GM23248 (cell line): ENCODE measurements around the gene GYS1. TPM values are rescaled to one million over a fixed set of nuclear protein-coding genes. Genes with fewer than 3 reads are reported as not detected.

Experiments
- DNase-seq: peaks from one replicate; pipeline ENCODE4 v3.0.0-alpha.2; 2015
- H2AFZ ChIP-seq: fragments of 200-600 bp; sonication (generic); 2 replicates; pipeline ENCODE4 v1.6.1; 2016; ENCODE audit warnings: antibody characterized with exemption
- H3F3A ChIP-seq: fragments of 200-600 bp; sonication (generic); 2 replicates; pipeline ENCODE4 v1.6.1; 2016; ENCODE audit warnings: mild to moderate bottlenecking, antibody characterized with exemption, mixed run types; ENCODE audit not compliant: insufficient read depth
- H3K27ac ChIP-seq: fragments of 200-600 bp; sonication (generic); 2 replicates; pipeline ENCODE4 v1.5.1; 2016; ENCODE audit warnings: mild to moderate bottlenecking
- H3K27me3 ChIP-seq: fragments of 200-600 bp; sonication (generic); replicated peaks from 2 replicates; pipeline ENCODE4 v1.6.1; 2016; ENCODE audit warnings: mild to moderate bottlenecking; ENCODE audit not compliant: insufficient read depth
- H3K36me3 ChIP-seq: fragments of 200-600 bp; sonication (generic); 2 replicates; pipeline ENCODE4 v1.6.1; 2016; ENCODE audit warnings: low read depth, mild to moderate bottlenecking
- H3K4me1 ChIP-seq: fragments of 200-600 bp; sonication (generic); 2 replicates; pipeline ENCODE4 v1.6.1; 2016; ENCODE audit warnings: mild to moderate bottlenecking; ENCODE audit not compliant: insufficient read depth
- H3K4me2 ChIP-seq: fragments of 200-600 bp; sonication (generic); one replicate; pipeline ENCODE4 v1.6.1; 2016; ENCODE audit warnings: mild to moderate bottlenecking; ENCODE audit not compliant: unreplicated experiment
- H3K4me3 ChIP-seq: fragments of 200-600 bp; sonication (generic); 2 replicates; pipeline ENCODE4 v1.5.1; 2016; ENCODE audit warnings: mild to moderate bottlenecking
- H3K79me2 ChIP-seq: fragments of 200-600 bp; sonication (generic); 2 replicates; pipeline ENCODE4 v1.6.1; 2016; ENCODE audit warnings: mild to moderate bottlenecking; ENCODE audit not compliant: insufficient read depth
- H3K9ac ChIP-seq: fragments of 200-600 bp; sonication (generic); 2 replicates; pipeline ENCODE4 v1.6.1; 2016; ENCODE audit warnings: mild to moderate bottlenecking
- H3K9me2 ChIP-seq: fragments of 200-600 bp; sonication (generic); 2 replicates; pipeline ENCODE4 v1.6.1; 2016; ENCODE audit warnings: mixed run types, mild to moderate bottlenecking, moderate library complexity; ENCODE audit not compliant: insufficient read depth
- H3K9me3 ChIP-seq: fragments of 200-600 bp; sonication (generic); one replicate; pipeline ENCODE4 v1.6.1; 2017; ENCODE audit warnings: low read depth
- H4K20me1 ChIP-seq: fragments of 200-600 bp; sonication (generic); 2 replicates; pipeline ENCODE4 v1.6.0; 2016; ENCODE audit not compliant: insufficient read depth
- EZH2 ChIP-seq: fragments of 200-600 bp; sonication (generic); IDR thresholded peaks from 2 replicates; pipeline ENCODE4 v1.6.1; 2018; ENCODE audit warnings: antibody characterized with exemption, mild to moderate bottlenecking; ENCODE audit not compliant: insufficient read depth, poor library complexity, severe bottlenecking
- EZH2phosphoT487 ChIP-seq: fragments of 200-600 bp; sonication (generic); IDR thresholded peaks from 2 replicates; pipeline ENCODE4 v1.6.1; 2018; ENCODE audit warnings: antibody characterized with exemption, moderate library complexity, mild to moderate bottlenecking, low read depth; ENCODE audit not compliant: insufficient read depth
- WGBS, 2 experiments: methylation state at CpG; one replicate each; pipeline ENCODE4 v1.1.6; 2015 to 2017; ENCODE audit warnings: low lambda C conversion rate in 2 of 2, low coverage in 1 of 2; ENCODE audit errors: missing lambda C conversion rate in 2 of 2; 5-methylcytosine and 5-hydroxymethylcytosine counted together
- in situ Hi-C: fragments of 300-500 bp; cut with MboI; formaldehyde crosslinking; loops from 2 replicates; pipeline ENCODE4 v1.15.0; 2020
- polyA plus RNA-seq: library from polyadenylated mRNA; unstranded; fragments of >200 nt; fragmentation: Nextera tagmentation; extraction: Ambion mirVana; gene quantifications from 2 replicates; pipeline ENCODE4 v1.2.1, GENCODE V29; 2016
- total RNA-seq: library from RNA; depleted of rRNA; stranded (reverse); fragments of >200 nt; shearing (Covaris generic); gene quantifications from 2 replicates; pipeline ENCODE4 v1.2.3, GENCODE V29; 2014

The GYS1 gene
- total and polyA plus RNA-seq, 2 experiments from 2014 or later = 78.4 to 85.6 TPM

DNA sequence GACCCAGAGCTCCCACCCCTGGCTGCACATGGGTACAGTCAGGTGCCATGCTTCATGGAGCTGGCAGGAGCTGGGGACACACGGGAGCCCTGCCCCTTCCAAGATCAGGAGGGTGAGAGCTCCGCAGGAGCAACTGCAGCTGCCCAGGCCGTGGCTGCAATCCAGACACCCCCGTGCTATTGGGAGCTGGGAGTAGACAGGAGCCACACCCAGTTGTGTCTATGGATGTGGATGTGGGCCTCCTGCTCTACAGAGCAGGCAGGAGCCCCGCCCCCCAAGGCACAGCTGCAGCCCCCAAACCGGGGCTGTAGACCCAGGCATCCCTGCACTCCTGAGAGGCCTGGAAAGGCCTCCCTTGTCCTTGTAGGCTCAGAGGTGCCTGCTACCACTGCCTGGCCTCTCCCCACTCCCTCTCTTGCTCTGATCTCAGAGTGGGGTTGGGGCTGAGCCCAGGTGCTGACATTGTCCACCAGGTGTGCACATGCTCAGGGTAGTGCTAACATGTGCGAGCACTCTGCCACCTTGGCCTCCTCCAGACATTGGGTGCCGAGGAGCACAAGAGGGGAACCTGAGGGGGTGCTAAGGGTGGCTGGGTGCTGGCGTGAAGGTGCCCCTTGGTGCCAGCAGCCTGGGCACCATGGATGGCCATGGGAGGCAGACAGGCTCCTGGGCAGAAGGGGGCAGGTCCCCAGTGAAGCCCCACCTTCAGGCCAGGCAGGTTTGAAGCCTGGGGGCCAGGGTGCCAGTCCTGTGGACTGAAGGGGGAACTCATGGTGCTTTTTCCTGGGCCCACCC lies 46.4 kb downstream of the GYS1 start:
- Histone ChIP-seq H3K4me1 (no peaks in the 10 kb centered on the region), H2AFZ (no peak overlapping the region), H3K9me3 (no peaks in the 10 kb centered on the region), H3K9ac (no peak overlapping the region), H3K4me2 (no peak overlapping the region), H4K20me1 (no peaks in the 10 kb centered on the region), H3K9me2 (no peaks in the 10 kb centered on the region), H3K36me3 (no peaks in the 10 kb centered on the region), H3K27ac (no peak overlapping the region), H3K27me3 (no peaks in the 10 kb centered on the region), H3F3A (no peaks in the 10 kb centered on the region), H3K79me2 (no peaks in the 10 kb centered on the region), H3K4me3 (no peak overlapping the region)
- TF ChIP-seq EZH2phosphoT487 (no peak), EZH2 (no peak)
- no peak for DNase-seq
- in situ Hi-C loops = no loop called here
- 46 to 60% methylated on average over 8 to 9 of the region's 9 CpGs for WGBS, 2 experiments

DNA sequence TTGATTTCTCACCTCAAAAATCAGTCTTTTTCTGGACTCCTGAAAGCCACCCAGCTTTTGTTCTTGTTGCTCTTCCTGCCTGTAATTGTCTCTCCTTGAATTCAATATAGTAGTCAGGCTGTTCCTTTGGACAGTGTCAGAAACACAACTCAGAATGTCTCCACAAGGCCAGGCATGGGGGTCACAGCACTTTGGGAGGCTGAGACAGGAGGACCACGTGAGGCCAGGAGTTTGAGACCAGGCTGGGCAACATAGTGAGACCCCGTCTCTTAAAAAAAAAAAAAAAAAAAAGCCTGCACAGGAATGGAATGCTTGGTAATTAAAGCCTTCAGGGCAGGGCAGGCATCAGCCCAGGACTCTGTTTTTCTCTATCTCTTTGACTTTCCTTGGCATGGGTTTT lies 47.3 kb downstream of the GYS1 start:
- 32 to 37% methylated on average over 2 of the region's 2 CpGs for WGBS, 2 experiments
- Histone ChIP-seq H3K36me3 (no peaks in the 10 kb centered on the region), H3K4me3 (no peak overlapping the region), H3K4me2 (no peak overlapping the region), H3F3A (no peaks in the 10 kb centered on the region), H4K20me1 (no peaks in the 10 kb centered on the region), H3K4me1 (no peaks in the 10 kb centered on the region), H3K9me2 (no peaks in the 10 kb centered on the region), H3K79me2 (no peaks in the 10 kb centered on the region), H3K27ac (no peak overlapping the region), H3K9ac (no peak overlapping the region), H2AFZ (no peak overlapping the region), H3K9me3 (no peaks in the 10 kb centered on the region), H3K27me3 (no peaks in the 10 kb centered on the region)
- DNase-seq = no peak
- TF ChIP-seq EZH2 (no peak), EZH2phosphoT487 (no peak)
- in situ Hi-C loops = no loop called here

DNA sequence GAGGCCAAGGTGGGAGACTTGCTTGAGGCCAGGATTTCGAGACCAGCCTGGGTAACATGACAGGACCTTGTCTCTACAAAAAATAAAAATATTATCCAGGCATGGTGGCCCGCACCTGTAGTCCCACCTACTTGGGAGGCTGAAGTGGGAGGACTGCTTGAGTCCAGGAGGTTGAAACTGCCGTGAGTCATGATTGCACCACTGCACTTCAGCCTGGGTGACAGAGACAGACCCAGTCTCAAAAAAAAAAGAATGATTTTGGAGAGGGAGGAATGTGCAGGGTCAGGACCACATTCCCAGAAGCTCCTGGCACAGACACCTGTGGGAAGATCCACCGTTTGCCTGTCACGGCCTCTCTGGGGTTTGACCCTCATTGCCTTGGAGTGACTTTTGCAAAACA lies 47.7 kb downstream of the GYS1 start:
- in situ Hi-C loops = no loop called here
- WGBS, 2 experiments = 68 to 76% methylated on average over 4 to 5 of the region's 5 CpGs
- Histone ChIP-seq H3K9me3 (no peaks in the 10 kb centered on the region), H3K27me3 (no peaks in the 10 kb centered on the region), H3K79me2 (no peaks in the 10 kb centered on the region), H3K4me3 (no peak overlapping the region), H2AFZ (no peak overlapping the region), H3K9ac (no peak overlapping the region), H3F3A (no peaks in the 10 kb centered on the region), H3K4me1 (no peaks in the 10 kb centered on the region), H3K36me3 (no peaks in the 10 kb centered on the region), H3K27ac (no peak overlapping the region), H4K20me1 (no peaks in the 10 kb centered on the region), H3K9me2 (no peaks in the 10 kb centered on the region), H3K4me2 (no peak overlapping the region)
- TF ChIP-seq EZH2phosphoT487 (no peak), EZH2 (no peak)
- DNase-seq = peak; percentile 18

GRCh38 chr19:48943081-48943480 lies 50.0 kb downstream of the GYS1 start:
- H3K9me3 ChIP-seq = no peaks in the 10 kb centered on the region
- 83% methylated on average over 6 of the region's 6 CpGs for WGBS, 2 experiments
- no peaks in the 10 kb centered on the region for H3K79me2 ChIP-seq
- no peak overlapping the region for H3K9ac ChIP-seq
- no peak overlapping the region for H3K4me3 ChIP-seq
- TF ChIP-seq EZH2phosphoT487 = no peak
- no peak for TF ChIP-seq EZH2
- no peaks in the 10 kb centered on the region for H3F3A ChIP-seq
- H3K27me3 ChIP-seq = no peaks in the 10 kb centered on the region
- no peak overlapping the region for H3K4me2 ChIP-seq
- H3K36me3 ChIP-seq = no peaks in the 10 kb centered on the region
- in situ Hi-C loops = no loop called here
- no peak for DNase-seq
- H3K27ac ChIP-seq = no peak overlapping the region
- no peaks in the 10 kb centered on the region for H3K4me1 ChIP-seq
- H2AFZ ChIP-seq = no peak overlapping the region
- H4K20me1 ChIP-seq = no peaks in the 10 kb centered on the region
- H3K9me2 ChIP-seq = no peaks in the 10 kb centered on the region
